Glomerular visceral epithelial cell (primary cell): ENCODE measurements around the gene ZNF423.
A peak's percentile ranks its signal among the peaks of the same experiment; 100 is the strongest.

Experiments used
- DNase-seq: peaks from one replicate; pipeline ENCODE4 v3.0.0-alpha.2; 2016; ENCODE audit errors: extremely low spot score

The ZNF423 gene

GRCh38 chr16:49785970-49786369 is 69.9 kb downstream of the ZNF423 start:
- no peak for DNase-seq

GRCh38 chr16:49782405-49782804 is 73.5 kb downstream of the ZNF423 start:
- no peak for DNase-seq

GRCh38 chr16:49781401-49781800 is 74.5 kb downstream of the ZNF423 start:
- DNase-seq = no peak

DNA sequence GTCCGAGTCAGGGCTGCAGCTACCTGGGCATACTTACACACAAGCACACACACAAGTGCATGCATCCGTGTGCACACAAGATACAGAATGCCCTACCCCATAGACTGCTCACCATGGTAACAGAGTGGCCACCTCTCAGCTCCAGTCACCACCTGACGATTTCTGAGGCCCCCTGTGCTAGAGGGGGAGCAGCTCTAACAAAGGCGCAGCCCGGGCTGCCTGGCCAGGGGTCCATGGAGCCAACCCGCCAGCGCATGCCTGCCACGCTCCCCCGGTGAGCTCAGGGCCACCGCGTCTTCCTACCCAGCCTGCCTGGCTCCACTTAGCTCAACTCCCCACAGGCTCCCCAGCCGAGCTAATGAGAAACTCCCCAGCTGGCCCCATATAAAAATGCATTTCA is 75.5 kb downstream of the ZNF423 start:
- no peak for DNase-seq

GRCh38 chr16:49779979-49780378 is 75.9 kb downstream of the ZNF423 start:
- no peak for DNase-seq

- no peak for DNase-seq
Observed at GRCh38 chr16:49778202-49778930, 77.5 kb downstream of the ZNF423 start.

- DNase-seq = no peak
Observed at GRCh38 chr16:49776734-49777133, 79.2 kb downstream of the ZNF423 start.

GRCh38 chr16:49776085-49776595 is 79.8 kb downstream of the ZNF423 start:
- DNase-seq = no peak

- no peak for DNase-seq
Observed at GRCh38 chr16:49775581-49775980, 80.3 kb downstream of the ZNF423 start.

DNA sequence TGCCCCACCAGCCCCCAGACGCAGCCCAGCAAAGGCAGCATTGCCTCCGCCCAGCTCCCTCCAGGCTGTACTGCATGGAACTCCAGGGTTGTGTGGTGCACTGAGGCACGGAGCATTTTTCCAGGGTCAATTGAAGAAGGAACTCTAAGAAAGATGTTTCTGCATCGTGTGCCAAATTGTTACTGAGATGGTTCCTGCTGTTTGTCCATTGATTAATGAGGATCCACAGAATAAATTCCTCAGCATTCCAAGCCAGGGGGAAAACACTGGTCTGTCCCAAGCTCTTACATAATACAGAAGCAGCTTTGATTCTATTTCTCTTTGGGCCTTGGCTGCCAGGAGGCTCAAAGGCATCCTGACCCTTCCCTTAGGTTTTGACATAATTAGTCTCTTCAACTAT is 80.9 kb downstream of the ZNF423 start:
- DNase-seq = no peak

DNA sequence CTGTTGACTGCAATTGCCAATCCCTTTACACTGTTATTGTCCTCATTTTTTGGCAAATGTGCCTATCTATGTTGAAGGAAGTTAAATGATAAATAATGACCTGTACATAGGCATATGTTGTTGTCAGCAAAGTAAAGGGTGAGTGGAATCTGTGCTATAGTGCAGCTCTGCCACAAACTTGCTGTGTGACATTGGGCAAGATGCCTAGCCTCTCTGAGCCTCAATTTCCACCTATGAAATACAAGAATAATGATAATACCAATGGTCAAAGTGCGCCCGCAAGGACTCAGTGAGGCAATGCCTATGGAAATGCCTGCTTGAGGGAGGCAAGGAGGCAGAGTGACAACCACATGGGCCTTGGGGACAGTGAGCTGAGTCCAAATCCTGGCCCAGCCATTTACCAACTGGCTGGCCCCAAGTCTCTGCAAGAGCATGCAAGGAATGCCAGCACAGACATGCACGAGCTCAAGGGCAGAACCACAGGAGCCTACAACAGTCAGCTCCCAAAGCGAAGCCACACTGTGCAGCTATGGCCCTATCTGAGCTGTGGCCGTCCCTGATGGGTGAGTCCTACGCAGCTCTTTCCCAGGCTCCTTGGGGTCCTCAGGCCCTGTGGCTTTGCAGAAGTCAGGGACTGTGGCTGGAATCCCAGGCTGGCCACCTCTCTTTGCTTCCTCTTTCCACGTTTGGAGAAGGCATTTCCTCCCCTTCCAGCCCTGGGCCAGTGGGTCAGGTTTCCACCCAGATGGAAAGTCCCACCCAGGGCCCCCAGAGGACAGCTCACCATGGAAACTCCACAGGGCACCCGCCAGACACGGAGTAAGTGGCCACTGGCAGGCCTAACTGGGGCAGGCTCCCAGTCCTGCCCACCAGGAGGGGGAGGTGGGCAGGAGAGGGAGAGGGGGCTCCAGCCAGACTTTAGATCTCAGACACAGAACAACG is 82.1 kb downstream of the ZNF423 start:
- no peak for DNase-seq

DNA sequence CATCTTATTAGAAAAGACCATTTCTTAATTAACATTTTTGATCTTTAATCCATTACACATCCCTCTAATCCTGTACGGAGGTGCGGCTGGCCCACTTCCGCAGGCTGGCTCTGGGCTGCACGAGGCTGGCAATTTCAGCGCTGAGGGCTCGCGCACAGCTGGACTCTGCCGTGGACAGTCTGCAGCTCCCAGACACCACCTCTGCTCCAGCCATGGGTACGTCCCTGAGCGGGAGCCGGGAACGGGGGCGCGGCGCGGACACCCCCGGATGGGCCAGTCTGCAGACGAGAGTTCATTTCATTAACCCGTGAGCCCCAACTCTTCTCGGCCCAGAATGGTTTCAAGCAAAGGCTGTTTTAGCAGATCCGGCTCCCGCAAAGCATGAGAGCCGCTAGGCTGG is 87.9 kb downstream of the ZNF423 start:
- DNase-seq = no peak

- DNase-seq = no peak
Observed at GRCh38 chr16:49767414-49767813, 88.5 kb downstream of the ZNF423 start.

DNA sequence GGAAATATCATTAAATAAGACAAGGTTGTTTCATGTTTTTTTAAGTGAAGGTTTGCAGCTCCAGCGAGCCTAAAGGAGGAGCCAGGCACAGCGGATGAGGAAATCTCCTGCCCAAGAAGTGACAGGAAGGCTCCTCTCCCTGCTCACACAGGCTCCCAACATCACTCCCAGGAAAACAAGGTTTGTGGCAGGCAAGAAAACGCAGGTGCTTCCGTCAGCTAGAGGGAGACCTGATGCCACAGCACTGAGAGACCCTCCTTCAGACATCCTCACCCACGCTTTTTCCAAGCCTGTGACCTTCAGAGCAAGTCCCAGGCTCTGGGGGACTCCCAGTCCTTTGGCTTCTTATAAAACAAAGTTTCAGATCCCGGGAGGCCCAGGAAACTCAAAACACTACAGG is 89.7 kb downstream of the ZNF423 start:
- no peak for DNase-seq

GRCh38 chr16:49763826-49764225 is 92.1 kb downstream of the ZNF423 start:
- no peak for DNase-seq

GRCh38 chr16:49760815-49761214 is 95.1 kb downstream of the ZNF423 start:
- no peak for DNase-seq

DNA sequence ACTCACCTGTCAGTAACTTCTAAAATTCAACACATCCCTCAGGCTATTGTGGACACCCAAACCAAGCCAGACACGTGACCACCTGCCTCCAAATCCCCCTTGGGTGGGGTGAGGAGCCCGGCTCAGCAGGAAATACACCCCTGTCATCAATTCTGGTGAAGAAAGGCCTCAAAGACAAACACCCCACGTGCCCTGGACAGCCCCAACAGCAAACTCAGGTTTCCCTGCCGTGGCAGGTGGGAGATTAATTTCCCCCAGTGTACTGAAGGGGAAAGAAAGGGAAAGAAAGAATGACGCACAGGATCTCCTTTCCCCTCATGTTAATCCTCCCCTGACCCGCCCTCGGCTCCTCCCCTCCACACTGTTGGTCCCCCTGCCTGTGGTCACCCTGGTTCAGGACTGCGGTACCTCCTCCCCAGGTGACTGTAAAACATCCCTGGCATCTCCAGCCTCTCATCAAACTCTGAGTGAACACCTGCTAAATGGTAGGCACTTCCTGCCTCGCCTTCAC is 98.3 kb downstream of the ZNF423 start:
- DNase-seq = no peak

DNA sequence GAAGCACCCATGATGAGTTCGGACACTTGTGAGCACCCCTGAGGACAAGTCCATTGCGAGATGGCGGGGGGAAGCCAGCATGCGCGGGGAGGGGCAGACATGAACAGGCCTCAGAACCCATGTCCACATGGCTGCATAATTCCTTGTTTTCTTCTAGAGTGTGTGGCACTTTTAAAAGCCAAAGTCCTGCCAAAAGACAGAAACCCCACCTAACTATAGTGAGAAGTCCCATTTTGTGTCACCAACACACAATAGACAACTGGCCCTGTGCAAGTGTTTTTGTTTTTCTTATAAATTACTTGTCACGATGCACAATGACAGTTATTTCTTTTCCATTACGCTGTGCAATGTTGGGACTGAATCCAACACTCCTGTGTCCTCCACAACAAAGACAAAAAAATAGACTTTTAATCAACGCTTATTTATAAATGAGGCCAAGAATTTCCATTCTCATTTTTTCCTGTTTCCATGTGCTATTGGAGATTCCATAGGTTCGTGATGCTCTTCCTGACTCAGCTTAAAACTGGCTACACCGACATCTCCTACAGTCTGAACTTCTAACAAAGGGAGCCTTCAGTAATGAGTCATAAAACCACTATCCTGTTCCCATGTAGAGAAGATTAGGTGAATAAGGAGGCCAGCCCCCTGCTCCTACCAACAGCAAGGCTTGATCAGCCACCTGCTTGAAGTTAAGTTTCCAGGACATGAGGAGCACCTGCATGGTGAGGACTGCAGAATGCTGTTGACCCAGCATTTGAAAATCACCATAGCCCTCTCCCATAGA is 98.9 kb downstream of the ZNF423 start:
- no peak for DNase-seq

- no peak for DNase-seq
Observed at GRCh38 chr16:49755716-49756505, 100.0 kb downstream of the ZNF423 start.

- DNase-seq = peak; percentile 9
Observed at GRCh38 chr16:49755313-49755620, 100.6 kb downstream of the ZNF423 start.
